Activated naive CD8-positive, alpha-beta T cell treated with anti-CD3 and anti-CD28 coated beads, Interleukin-2, amount 50 U/mL, for 16 hours (primary cell): ENCODE measurements around the gene ANKS1B.

Experiments
- DNase-seq: peaks from one replicate; pipeline ENCODE4 v3.0.0-alpha.2; 2020; ENCODE audit warnings: low read depth, low spot score

ANKS1B gene

DNA sequence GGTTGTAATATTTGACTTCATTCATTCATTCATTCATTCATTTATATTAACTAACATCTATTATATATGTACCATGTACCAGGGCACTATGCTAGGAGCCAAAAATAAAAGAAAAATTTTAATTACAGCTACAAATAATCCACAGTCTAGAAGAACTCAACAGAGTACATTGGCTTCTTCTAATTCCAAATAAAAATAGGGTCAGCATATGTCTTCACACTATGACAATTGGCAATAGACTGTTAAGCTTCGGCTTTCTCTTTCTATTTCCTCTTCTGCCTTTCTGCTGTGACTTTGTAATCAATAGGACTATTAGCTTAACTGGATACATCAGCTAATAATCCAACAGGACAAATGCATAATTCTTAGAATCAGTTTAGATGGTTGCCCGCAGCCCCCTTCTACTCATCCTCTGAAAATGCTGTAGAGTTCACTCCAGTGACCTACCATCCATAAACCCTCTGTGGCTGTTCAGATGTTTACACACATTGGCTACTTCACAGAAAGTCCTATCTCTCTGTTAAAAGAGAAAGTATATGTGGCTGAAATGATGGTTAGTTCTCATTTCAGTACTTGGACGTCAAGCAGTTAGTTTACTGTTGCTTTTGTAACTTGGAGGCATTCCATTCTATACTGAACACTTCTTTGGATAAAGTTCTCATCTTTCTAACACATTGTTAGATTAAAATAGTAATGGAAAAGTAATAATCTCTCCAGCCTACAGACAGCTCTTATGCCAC lies 782.7 kb downstream of the ANKS1B start:
- DNase-seq = no peak

DNA sequence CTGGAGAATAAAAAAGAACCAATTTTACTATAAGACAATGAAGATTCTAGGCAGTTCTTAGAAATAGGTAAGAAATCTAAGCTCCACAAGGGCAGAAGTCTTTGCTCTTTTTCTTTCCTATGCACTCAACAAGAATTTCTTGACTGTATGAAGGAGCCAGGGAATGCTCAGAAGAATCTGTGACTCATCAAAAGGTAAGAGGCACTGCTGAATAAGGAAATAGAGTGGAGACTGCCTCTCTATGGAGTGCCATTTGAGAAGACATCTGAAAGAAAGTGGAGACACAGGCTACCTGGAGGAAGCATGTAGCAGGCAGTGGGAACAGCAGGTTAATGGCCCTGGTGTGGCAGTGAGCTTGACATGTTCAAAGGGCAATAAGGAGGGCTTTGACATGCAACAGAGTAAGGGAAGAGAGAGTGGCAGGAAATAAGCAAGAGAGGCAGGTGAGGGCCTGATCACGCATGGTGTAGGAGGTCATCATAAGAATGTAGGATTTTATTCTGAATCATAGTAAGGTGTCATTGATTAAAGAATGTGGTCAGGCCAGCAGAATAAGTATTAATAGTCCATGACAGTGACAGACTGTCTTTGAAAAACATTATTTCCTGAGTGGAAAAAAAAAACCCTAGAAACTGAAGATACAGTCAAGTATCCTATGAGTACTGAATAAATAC lies 783.9 kb downstream of the ANKS1B start:
- DNase-seq = no peak

DNA sequence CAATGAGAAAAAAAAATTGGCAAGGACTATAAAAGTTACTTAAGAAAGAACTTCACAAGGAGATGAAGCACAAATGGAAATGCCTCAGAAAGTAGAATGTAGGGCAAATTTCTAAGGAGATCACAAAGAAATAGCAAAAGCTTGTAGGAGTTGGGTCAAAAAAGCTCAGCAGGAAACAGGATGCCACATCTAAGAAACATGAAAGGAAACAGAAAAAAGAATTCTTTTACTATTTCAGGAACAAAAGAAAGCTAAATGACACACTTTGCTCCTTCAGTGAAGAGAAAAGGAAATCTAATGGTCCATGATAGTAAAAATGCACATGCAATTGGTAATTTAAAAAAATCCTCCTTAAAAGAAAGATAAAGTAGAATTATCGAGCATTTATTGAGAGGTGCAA lies 789.3 kb downstream of the ANKS1B start:
- DNase-seq = no peak

DNA sequence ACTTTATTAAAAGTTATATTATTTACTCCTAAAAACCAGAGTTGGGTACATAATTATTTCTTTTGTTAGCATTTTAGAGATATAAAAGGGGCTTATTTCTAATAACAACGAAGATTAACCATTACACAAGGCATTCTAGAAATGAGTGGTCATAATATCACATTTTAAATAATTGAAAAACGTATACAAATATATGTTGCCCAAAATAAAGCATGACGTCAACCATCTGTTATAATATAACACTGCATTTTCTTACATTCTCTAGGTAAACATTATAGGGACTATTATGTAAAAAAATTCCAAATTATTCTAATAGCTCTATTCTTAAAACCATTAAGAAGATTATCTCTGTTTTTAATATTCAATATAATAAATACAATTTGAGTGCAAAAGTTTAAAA lies 792.2 kb downstream of the ANKS1B start:
- no peak for DNase-seq

DNA sequence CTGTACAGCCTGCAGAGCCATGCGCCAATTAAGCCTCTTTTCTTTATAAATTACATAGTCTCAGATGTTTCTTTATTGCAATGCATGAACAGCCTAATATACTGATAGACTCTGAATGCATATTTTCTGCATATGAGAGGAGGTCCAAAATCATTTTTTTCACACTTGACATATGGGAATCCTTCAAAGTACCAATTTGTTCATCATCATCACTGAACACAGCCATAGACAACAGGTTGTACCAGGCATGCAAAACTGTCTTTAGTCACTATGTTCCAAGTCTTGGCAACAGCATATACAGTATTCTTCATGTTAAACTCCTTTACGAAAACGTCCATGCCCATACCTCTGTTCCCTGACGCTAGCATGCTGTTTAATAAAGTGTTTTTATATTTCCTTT lies 807.9 kb downstream of the ANKS1B start:
- no peak for DNase-seq

DNA sequence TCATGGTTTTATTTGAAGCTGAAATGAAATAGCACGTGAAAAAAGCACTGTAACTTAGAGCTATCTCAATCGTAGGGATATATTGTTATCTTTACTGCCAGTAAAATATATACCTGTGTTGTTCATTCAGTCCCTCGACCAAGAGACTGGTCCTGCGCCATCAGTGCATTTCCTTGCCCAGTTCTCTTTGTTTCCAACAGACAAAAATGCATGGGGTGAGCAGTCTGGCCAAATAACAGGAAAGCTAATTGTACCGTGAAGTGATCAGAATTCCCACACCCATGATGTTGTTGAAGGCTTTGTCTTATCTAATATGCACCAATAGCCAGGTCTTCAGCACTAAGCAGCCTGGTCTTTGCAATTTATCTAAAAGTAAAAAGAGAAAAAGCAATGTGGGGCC lies 814.3 kb downstream of the ANKS1B start:
- DNase-seq = no peak

DNA sequence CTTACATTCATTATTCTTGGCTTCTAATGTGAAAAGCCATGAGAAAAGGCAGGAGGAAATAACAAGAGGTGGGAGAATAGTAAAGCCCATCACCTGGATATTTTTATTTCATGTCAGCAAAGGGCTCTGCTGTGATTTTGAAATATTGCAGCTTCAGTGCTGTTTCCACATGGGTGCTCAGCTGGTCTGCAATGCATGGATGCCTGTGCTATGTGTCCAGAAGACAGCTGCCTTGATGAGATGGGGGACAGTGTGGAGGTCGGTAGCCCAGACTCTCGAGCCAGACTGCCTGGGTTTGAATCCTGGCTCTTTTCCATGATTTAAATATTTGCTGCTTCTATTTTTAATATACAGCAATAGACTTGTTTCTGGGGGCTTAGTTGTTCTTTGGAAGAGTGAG lies 814.7 kb downstream of the ANKS1B start:
- DNase-seq = no peak

DNA sequence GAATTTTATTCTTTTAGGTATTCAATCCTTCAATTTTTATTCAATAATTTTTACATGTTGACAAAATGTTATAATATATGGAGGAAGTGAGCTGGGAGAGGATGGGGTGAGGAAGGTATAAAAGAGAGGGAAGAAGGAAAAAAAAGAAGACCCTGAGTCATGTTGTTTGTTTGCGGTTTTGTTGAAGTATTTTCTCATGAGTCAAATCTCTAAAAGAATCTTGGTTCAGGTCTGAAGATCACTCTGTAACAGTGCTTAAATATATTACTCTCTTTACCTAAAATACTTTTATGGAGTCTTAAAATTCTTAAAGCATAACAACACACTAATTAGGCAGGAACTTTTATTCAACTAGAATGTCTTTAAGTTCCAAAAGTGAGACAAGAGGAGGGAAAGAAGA lies 826.8 kb downstream of the ANKS1B start:
- no peak for DNase-seq

DNA sequence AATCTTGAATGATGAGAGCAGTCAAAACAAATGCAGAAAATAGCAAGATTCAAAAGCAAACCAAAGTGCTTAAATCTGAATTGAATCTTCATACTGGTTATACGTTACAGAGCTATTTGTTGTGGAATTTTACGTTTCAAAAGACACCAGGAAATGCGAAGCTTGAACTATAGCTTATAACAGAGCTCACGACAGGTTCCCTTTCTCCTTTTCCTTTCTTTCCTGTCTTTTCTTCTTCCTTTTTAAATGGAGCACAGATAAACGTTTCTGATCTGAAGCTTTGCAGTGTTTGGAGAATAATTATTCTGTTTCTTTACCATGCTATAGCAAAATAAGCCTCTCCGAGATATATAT lies 829.8 kb downstream of the ANKS1B start:
- no peak for DNase-seq

DNA sequence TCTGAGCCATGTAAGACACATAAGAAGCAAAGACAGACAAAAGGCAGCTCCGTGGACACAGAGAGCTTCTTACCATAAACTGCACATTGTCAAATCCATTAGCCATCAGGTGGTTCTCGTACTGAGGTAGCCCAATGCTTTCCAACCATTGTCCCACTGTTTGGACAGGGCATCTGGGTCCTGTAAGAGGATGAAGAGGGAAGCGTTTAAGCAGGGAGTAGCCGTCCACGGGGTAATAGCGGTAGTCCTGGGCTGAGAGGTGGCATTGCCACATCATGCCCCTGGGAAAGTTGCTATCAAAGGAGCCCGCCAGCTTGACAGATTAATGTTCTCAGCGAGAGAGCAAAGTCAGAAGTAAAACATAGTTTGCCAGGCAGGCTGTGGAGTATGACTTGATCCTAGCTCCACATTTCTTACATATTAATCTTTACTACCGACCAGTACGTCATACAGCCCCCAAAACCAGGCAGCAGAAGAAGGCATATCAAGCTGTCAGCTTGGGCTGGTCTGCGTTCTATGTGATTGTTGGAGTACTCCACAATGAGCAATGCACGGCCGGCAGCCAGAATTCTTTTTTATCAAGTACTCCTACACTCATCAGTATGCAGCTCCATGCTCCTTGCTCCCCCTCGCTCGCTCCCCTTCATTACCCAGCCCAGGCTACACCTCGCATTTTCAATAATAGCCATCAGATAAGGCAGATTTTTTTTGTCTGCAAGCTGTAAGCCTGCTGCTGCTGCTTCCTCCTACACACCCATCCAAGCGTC lies 830.3 kb downstream of the ANKS1B start:
- DNase-seq = no peak

DNA sequence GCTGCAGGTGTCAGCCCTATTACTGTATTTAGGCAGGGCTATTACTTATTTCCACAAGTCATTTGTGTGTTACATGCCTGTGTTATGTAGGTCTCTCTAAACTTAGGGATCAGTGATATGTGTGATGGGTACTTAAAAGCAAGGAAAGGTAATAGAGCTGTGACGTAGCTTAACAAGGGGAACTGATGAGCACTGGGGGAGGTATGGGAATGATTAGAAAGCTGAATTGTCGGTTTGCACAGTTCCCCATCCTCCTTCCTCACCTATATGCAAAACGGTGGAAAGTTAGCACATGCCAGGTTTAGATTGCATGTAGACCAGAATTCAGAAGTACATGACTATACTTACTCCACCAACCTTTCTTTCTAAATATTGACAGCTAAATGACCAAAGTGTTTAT lies 831.4 kb downstream of the ANKS1B start:
- DNase-seq = no peak

DNA sequence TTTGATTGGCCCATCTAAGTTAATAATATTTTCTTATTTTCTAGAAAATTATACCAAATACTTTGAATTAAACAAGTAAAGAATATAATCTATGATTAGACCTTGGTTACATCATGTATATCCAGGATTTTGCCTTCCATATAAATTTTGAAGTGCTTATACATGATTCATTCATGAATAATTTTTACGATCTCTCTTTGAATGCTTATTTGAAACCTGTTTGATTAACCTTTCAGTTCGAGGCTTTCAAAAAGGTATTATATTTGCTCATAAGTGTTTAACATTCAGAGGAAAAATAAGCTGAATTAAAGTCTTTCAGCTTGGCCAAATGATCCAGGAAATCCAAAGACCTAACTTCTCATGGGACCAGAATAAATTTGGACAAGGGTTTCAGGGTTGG lies 832.4 kb downstream of the ANKS1B start:
- DNase-seq = no peak

DNA sequence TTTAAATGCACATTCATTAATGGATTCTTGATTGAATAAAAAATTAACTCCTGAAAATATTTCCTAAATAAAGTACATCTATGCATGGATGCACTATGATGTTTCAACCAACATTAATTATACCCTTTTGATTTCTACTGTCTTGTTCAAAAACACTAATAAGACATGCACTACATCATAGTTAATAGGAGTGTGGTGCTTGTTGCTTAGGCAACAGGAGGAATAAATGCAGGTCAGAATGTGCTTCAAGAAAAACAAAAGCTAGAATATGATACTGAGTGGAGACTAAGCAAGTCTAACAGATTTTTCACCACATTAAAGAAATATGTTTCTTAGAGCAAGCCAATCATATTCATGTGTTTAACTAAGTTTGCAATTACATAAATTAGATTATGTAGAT lies 833.0 kb downstream of the ANKS1B start:
- DNase-seq = no peak

DNA sequence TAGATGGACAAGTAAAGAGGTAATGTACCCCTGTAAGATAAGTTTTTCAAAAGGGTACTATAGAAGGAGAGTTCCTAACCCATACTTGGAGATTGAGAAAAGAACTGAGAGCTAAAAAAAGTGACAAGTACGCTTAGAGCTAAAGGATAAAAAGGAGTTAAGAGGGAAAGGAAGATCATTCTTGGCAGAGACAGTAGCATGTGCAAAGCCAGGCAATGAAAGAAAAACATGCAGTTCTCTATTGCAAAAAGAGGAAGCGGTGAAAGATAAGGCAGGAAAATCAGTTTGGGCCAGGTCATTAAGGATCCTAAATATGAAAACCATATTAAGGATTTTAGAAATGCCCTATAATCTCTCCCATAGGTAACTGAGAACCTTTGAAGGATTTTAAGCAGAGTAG lies 837.6 kb downstream of the ANKS1B start:
- DNase-seq = no peak

DNA sequence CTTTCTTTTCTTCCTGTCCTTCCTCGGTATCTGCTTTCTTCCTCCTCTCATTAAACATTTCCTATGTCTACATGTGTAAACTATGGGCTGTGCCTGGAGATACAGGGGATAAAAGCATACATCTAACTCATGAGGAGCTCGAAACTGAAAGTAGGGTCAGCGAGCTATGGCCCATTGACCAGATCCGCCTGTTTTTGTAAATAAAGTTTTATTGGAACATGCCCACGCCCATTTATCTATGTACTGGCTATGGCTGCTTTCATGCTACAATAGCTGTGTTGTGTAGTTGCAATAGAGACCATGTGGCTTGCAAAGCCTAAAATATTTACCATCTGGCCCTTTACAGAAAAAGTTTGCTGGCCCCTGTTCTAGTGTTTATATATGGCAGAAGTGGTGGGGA lies 838.0 kb downstream of the ANKS1B start:
- DNase-seq = no peak

DNA sequence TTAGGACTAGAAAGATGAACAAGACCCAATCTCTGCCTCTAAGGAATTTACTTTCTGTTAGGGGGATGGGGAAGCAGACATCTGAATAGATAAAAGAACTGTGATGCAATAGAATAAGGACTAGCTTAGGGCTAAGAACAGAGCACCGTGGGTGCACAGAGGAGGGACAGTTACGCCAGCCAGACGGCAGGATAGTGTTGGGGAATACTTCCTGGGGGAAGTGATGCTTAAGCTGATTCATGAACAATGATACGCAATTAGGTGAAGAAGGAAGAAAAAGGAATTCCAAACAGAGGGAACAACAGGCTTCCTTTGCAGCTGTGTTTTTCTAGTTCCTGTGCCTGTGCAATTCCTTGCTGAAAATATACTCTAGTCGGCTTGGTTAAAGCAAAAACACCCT lies 838.6 kb downstream of the ANKS1B start:
- DNase-seq = no peak

DNA sequence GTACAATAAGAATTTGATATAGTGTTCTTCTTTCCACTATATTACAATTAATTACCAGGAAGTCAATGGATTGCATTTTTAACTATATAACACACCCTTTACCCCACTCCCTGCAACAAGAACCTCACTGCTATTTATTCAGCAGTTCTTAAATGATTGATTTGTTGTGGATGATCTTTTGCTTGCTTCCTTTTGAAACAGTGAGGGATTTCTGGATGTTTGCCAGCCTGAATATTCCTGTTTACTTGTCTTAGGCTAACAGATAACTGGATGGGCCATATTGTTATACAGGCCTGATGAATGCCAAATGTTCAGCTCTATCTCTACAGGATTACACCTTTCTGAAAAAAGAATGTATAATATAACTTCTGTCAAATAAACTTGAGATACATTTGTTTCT lies 842.1 kb downstream of the ANKS1B start:
- DNase-seq = no peak

DNA sequence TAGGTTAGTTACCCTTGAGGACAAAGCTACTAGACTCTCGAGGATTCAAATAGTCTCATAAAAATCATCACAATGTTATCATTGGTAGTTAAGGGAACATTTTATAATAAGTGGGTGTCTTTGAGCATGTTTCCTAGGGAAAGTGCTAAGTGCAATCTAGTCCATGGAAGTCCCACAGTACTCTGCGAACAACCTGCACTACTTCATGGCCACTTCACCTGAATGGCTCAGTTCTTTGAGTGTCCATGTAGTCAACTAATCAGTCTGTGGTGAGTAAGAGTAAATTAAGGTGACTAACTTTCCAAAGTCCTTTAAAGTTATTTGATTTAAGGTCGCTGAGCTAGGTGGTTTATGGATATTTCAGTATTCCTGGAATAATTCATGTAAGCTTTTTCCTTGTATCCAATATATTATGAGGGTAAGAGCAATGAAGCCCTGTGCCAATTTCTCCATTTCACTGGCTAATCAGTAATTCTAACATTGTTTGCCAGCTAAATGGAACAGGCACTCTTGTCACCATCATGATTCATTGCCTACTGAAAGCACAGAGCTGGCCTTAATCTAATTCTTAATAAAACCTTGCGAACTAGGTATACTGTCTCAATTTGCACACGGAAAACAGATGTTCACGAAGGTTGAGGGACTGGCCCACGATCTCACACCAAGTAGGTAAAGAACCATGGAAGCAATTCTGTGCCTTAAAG lies 844.6 kb downstream of the ANKS1B start:
- DNase-seq = no peak

DNA sequence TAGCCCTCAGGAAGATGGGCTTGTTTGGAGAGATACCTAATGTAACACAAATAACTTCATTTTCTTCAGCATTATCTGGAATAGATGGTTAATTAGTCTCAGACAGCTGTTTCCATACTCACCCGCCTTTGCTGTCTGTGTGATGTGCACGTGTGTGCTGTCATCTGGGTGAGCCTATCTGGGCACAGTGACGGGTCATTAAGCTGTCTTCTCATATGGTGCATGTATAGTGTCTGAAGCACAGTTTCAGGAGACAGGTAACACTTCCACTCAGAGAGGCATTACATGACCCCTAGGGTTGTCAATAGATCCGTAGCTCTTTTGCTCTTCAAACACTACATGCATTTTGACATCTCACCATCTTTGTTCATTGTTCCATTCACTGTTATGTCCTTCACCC lies 846.3 kb downstream of the ANKS1B start:
- DNase-seq = no peak

DNA sequence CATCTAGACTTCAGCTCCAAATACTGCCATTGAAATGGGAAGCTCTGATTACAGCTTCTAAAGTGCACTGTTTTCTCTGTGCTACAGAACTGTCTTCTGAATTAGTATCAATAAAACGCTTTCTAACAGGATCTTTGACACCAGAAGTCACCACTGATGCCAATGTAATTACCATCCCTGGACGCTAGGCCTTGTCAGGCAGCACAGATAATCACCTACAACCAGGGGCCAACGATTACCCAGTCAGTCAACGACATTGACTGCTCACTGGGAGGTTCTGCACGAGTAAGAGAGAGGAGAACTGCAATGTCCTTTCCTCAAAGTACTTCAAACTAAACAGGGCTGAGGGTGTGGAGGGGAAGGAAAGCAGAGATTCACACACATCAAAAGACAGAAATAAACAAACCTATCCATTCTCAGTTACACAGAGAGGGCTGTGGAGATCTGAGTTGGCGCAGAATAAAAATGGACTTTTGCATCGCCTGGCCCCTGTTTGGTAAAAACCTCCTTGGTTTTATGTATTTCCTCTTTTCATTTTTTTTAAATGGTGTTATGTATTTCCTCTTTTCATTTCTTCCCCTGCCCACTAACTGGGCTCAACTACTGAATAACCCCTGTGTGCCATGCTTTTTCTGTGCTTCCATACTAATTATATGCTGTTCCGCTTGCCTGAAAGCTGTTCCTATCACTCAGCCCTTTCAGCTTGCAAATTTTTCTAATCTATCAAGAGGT lies 847.4 kb downstream of the ANKS1B start:
- DNase-seq = no peak

DNA sequence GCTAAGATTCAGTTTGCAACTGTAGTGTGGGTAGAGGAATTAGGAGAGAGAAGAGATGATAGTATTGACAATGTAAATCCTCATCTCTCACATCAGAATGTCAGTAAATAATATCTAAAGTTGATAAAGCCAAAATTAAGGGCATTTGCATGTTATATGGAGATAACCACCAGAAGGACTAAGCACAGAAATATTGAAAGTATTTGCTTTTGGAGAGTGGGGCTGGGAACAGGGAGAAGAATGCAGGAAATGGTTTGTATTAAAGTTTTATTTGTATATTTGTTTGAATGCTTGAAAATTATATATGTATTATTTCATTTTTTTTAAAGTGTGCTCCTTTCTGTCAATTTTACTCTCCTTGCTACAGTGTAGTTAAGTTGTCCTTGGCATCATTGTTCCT lies 848.2 kb downstream of the ANKS1B start:
- no peak for DNase-seq

DNA sequence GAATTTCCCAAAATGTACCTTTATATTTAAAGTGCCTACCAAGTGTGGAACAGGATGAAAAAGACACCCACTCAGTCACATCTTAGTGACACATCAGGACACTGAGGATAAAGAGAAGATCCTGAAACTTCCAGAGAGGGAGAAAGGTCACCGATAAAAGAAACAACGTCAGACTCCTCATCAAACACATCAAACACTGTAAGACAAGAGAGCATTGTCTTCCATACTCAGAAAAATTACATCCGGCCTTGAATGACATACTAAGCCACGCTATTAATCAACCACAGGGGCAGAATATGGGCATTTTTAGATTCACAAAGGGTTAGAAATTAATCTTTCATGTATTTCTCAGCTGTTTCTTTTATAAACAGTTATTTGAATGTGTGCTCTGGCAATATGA lies 849.4 kb downstream of the ANKS1B start:
- no peak for DNase-seq
